K562 (cell line): ENCODE data around the gene IRF3. TPM values are rescaled to one million over a fixed set of nuclear protein-coding genes. Genes with fewer than 3 reads are reported as not detected.
A peak's percentile ranks its signal among the peaks of the same experiment; 100 is the strongest.

Experiments
- ARNT ChIP-seq, 2 experiments: fragments of 450-650 bp; IDR thresholded peaks; 2 replicates each; pipeline ENCODE4 v1.6.1; 2016; ENCODE audit warnings: mild to moderate bottlenecking in 1 of 2
- BRD9 ChIP-seq: fragments of 450-650 bp; IDR thresholded peaks from 2 replicates; pipeline ENCODE4 v1.6.1; 2018; ENCODE audit warnings: low read depth; ENCODE audit not compliant: partially characterized antibody
- CAMTA2 ChIP-seq: fragments of 250-450 bp; sonication (Bioruptor Pico); conservative IDR thresholded peaks from 2 replicates; pipeline ENCODE4 v1.5.1; 2022
- CBX2 ChIP-seq: fragments of 200-600 bp; sonication (generic); IDR thresholded peaks from one replicate; pipeline ENCODE4 v1.6.1; 2012; ENCODE audit warnings: mild to moderate bottlenecking, low read length, inconsistent platforms; ENCODE audit not compliant: insufficient read depth, poor library complexity, severe bottlenecking
- CHD4 ChIP-seq: fragments of 200-600 bp; sonication (generic); IDR thresholded peaks from 3 replicates; pipeline ENCODE4 v1.6.1; 2012; ENCODE audit warnings: low read depth, mild to moderate bottlenecking, mixed read lengths, low read length, inconsistent platforms; ENCODE audit not compliant: insufficient read depth, insufficient replicate concordance, poor library complexity, severe bottlenecking
- CREM ChIP-seq: IDR thresholded peaks from 2 replicates; pipeline ENCODE4 v1.6.1; 2014; ENCODE audit warnings: antibody characterized with exemption, low read depth
- E2F3 ChIP-seq: fragments of 250-450 bp; sonication (Bioruptor Pico); IDR thresholded peaks from 2 replicates; pipeline ENCODE4 v1.4.0; 2020; ENCODE audit warnings: mild to moderate bottlenecking
- EP400 ChIP-seq: fragments of 450-650 bp; IDR thresholded peaks from 2 replicates; pipeline ENCODE4 v1.6.1; 2017; ENCODE audit warnings: antibody characterized with exemption, mild to moderate bottlenecking, moderate library complexity
- FIP1L1 ChIP-seq: fragments of 200-400 bp; formaldehyde crosslinking; IDR thresholded peaks from 2 replicates; pipeline ENCODE4 v1.6.1; 2018; ENCODE audit warnings: mild to moderate bottlenecking, low read depth, low read length; ENCODE audit not compliant: poor library complexity, severe bottlenecking
- ILK ChIP-seq: fragments of 450-650 bp; IDR thresholded peaks from 2 replicates; pipeline ENCODE4 v1.6.1; 2016; ENCODE audit warnings: missing genetic modification characterization, low read depth, mild to moderate bottlenecking, missing compliant biosample characterization, moderate library complexity, borderline replicate concordance
- KAT7 ChIP-seq: sonication (generic); formaldehyde crosslinking; IDR thresholded peaks from 2 replicates; pipeline ENCODE4 v1.8.0; 2022; ENCODE audit warnings: missing genetic modification reagents, mild to moderate bottlenecking, borderline replicate concordance
- MCM2 ChIP-seq: fragments of 450-650 bp; IDR thresholded peaks from 2 replicates; pipeline ENCODE4 v1.6.1; 2017; ENCODE audit warnings: low read depth, mild to moderate bottlenecking
- MTA1 ChIP-seq: fragments of 450-650 bp; IDR thresholded peaks from 2 replicates; pipeline ENCODE4 v1.6.1; 2017; ENCODE audit warnings: borderline replicate concordance
- NFXL1 ChIP-seq: fragments of 450-650 bp; formaldehyde crosslinking; IDR thresholded peaks from 2 replicates; pipeline ENCODE4 v1.4.0; 2021; ENCODE audit warnings: mild to moderate bottlenecking
- PHB ChIP-seq: fragments of 250-450 bp; sonication (Bioruptor Pico); IDR thresholded peaks from 2 replicates; pipeline ENCODE4 v1.5.0; 2021
- RBM34 ChIP-seq: fragments of 200-400 bp; formaldehyde crosslinking; IDR thresholded peaks from 2 replicates; pipeline ENCODE4 v1.6.1; 2018; ENCODE audit warnings: low read length, borderline replicate concordance; ENCODE audit not compliant: insufficient read depth
- RHOXF2B ChIP-seq: fragments of 250-450 bp; sonication (Bioruptor Pico); conservative IDR thresholded peaks from 2 replicates; pipeline ENCODE4 v1.5.1; 2021
- SNIP1 ChIP-seq: fragments of 450-650 bp; IDR thresholded peaks from 2 replicates; pipeline ENCODE4 v1.7.1; 2017; ENCODE audit warnings: low read depth, mild to moderate bottlenecking
- ZBTB7A ChIP-seq: IDR thresholded peaks from 2 replicates; pipeline ENCODE4 v1.6.1; 2011; ENCODE audit warnings: low read depth, mild to moderate bottlenecking, low read length, moderate library complexity, borderline replicate concordance; ENCODE audit not compliant: control insufficient read depth
- ZC3H4 ChIP-seq: sonication (generic); formaldehyde crosslinking; IDR thresholded peaks from 2 replicates; pipeline ENCODE4 v1.9.0; 2021; ENCODE audit warnings: missing genetic modification reagents, borderline replicate concordance
- ZNF134 ChIP-seq: fragments of 250-450 bp; sonication (Bioruptor Pico); conservative IDR thresholded peaks from 2 replicates; pipeline ENCODE4 v1.4.0; 2020
- ZNF696 ChIP-seq: fragments of 250-450 bp; sonication (Bioruptor Pico); conservative IDR thresholded peaks from 2 replicates; pipeline ENCODE4 v1.4.0; 2020; ENCODE audit warnings: mild to moderate bottlenecking, moderate library complexity
- ZNF699 ChIP-seq: fragments of 250-450 bp; sonication (Bioruptor Pico); IDR thresholded peaks from 2 replicates; pipeline ENCODE4 v1.8.0; 2021; ENCODE audit warnings: mild to moderate bottlenecking, moderate library complexity; ENCODE audit not compliant: insufficient replicate concordance
- ZNF77 ChIP-seq: fragments of 250-450 bp; sonication (Bioruptor Pico); IDR thresholded peaks from 2 replicates; pipeline ENCODE4 v1.5.0; 2020
- ZNF785 ChIP-seq: fragments of 250-450 bp; sonication (Bioruptor Pico); IDR thresholded peaks from 2 replicates; pipeline ENCODE4 v1.4.0; 2020; ENCODE audit warnings: mild to moderate bottlenecking
- polyA plus RNA-seq, 8 experiments: library from polyadenylated mRNA; depleted of rRNA in 4 of 8; stranded (reverse) in 5 of 8; unstranded in 3 of 8; fragments of >200 nt; fragmentation: Nextera tagmentation in 2 of 8; fragmentation: Illumina TruSeq in 1 of 8; extraction: Ambion mirVana in 2 of 8; extraction: Trizol in 1 of 8; gene quantifications; 2 replicates each; pipeline versions ENCODE4 v1.2.1 to v1.2.3, GENCODE V29; 2011 to 2014; ENCODE audit warnings: inconsistent platforms in 1 of 8, missing spikeins in 1 of 8
- total RNA-seq, 7 experiments: library from RNA; depleted of rRNA in 6 of 7; stranded (reverse); fragments of >200 nt in 6 of 7; fragmentation: Illumina TruSeq in 2 of 7; extraction: Trizol in 2 of 7; gene quantifications; 2 replicates each; pipeline versions ENCODE4 v1.2.1 to v1.2.3, GENCODE V29; 2011 to 2021; ENCODE audit warnings: low replicate concordance in 1 of 7
- TF ChIP-seq, protein P1 (sequence below), 2 experiments: fragments of 450-650 bp; IDR thresholded peaks; 2 replicates each; pipeline ENCODE4 v1.6.1; 2016
- TF ChIP-seq, protein P2 (sequence below): sonication (generic); formaldehyde crosslinking; IDR thresholded peaks from 2 replicates; pipeline ENCODE4 v1.8.1; 2023; ENCODE audit warnings: mild to moderate bottlenecking, missing genetic modification reagents
- TF ChIP-seq, protein P3 (sequence below): IDR thresholded peaks from 3 replicates; pipeline ENCODE4 v1.6.1; 2011; ENCODE audit warnings: borderline replicate concordance, mild to moderate bottlenecking; ENCODE audit not compliant: insufficient read length, insufficient read depth

The IRF3 gene
- total and polyA plus RNA-seq, 9 of the 15 experiments (the other 6 are each of a cell fraction or from before 2014, with no cell fraction given) = 7.5 to 145 (median 65.4) TPM

DNA sequence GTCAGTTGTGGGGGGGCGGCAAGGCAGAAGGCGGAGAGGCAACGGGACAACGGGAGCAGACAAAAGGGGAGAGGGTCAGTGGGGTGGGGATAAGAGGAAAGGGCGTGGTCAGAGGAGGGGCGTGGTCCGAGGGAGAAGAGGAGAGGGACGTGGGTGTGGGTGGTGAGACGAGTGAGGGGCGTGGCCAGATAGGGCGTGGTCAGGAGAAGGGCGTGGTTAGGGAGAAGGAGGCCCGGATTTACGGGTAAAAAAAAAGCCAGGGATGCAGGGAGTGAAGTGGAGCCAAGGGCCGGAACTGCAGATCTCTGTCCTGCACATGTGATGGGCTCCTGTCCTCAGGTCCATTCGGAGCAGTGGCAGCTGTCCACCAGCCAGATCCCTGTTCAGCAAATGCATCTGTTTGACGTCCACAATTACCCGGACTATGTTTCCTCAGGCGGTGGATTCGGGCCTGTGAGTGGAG, 46.8 kb upstream of the IRF3 start (continued):
- TF ChIP-seq CREM = peak; percentile 58
- TF ChIP-seq ZNF699 = no peak
- TF ChIP-seq CAMTA2 (CRISPR knock-in tag) = no peak
- TF ChIP-seq RBM34 = no peak
- no peak for TF ChIP-seq ZNF134
- TF ChIP-seq CBX2 = no peak
- no peak for TF ChIP-seq ZNF77
- TF ChIP-seq CHD4 = no peak
- no peak for TF ChIP-seq PHB (CRISPR knock-in tag)
- no peak for TF ChIP-seq ZNF696 (CRISPR knock-in tag)
- TF ChIP-seq ARNT (IDR thresholded peaks at IDR 0.05) = 0 out of 4 replicates have a peak, but pooled peaks have one; percentile 45 to 48
- TF ChIP-seq SNIP1 = no peak
- TF ChIP-seq, protein P1, sequence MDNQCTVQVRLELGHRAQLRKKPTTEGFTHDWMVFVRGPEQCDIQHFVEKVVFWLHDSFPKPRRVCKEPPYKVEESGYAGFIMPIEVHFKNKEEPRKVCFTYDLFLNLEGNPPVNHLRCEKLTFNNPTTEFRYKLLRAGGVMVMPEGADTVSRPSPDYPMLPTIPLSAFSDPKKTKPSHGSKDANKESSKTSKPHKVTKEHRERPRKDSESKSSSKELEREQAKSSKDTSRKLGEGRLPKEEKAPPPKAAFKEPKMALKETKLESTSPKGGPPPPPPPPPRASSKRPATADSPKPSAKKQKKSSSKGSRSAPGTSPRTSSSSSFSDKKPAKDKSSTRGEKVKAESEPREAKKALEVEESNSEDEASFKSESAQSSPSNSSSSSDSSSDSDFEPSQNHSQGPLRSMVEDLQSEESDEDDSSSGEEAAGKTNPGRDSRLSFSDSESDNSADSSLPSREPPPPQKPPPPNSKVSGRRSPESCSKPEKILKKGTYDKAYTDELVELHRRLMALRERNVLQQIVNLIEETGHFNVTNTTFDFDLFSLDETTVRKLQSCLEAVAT (IDR thresholded peaks at IDR 0.05) = peak in 1 of 2 experiments; percentile 77; a peak in 1 of 4 replicates
- TF ChIP-seq NFXL1 (CRISPR knock-in tag) = no peak
- no peak for TF ChIP-seq ILK (tag)
- no peak for TF ChIP-seq RHOXF2B (CRISPR knock-in tag)
- no peak for TF ChIP-seq MTA1
- TF ChIP-seq KAT7 (CRISPR knock-in tag) = no peak
- TF ChIP-seq, protein P2, sequence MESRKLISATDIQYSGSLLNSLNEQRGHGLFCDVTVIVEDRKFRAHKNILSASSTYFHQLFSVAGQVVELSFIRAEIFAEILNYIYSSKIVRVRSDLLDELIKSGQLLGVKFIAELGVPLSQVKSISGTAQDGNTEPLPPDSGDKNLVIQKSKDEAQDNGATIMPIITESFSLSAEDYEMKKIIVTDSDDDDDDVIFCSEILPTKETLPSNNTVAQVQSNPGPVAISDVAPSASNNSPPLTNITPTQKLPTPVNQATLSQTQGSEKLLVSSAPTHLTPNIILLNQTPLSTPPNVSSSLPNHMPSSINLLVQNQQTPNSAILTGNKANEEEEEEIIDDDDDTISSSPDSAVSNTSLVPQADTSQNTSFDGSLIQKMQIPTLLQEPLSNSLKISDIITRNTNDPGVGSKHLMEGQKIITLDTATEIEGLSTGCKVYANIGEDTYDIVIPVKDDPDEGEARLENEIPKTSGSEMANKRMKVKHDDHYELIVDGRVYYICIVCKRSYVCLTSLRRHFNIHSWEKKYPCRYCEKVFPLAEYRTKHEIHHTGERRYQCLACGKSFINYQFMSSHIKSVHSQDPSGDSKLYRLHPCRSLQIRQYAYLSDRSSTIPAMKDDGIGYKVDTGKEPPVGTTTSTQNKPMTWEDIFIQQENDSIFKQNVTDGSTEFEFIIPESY = no peak
- no peak for TF ChIP-seq E2F3 (CRISPR knock-in tag)
- peak; percentile 14; the same call in 1 of the 2 replicates for TF ChIP-seq EP400
- no peak for TF ChIP-seq ZNF785 (CRISPR knock-in tag)
- TF ChIP-seq, protein P3, sequence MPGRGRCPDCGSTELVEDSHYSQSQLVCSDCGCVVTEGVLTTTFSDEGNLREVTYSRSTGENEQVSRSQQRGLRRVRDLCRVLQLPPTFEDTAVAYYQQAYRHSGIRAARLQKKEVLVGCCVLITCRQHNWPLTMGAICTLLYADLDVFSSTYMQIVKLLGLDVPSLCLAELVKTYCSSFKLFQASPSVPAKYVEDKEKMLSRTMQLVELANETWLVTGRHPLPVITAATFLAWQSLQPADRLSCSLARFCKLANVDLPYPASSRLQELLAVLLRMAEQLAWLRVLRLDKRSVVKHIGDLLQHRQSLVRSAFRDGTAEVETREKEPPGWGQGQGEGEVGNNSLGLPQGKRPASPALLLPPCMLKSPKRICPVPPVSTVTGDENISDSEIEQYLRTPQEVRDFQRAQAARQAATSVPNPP = no peak
- TF ChIP-seq ZBTB7A = peak; percentile 78
- no peak for TF ChIP-seq MCM2
- TF ChIP-seq BRD9 = no peak
- TF ChIP-seq ZC3H4 (CRISPR knock-in tag) = no peak
- no peak for TF ChIP-seq FIP1L1
